Suprapubic skin (tissue), 4 donors: ENCODE data around the gene KLF7. TPM values are rescaled to one million over a fixed set of nuclear protein-coding genes. Genes with fewer than 3 reads are reported as not detected.

Source experiments
- DNase-seq, 2 donors: peaks; one replicate each; pipeline ENCODE4 v3.0.0-alpha.2; 2019; ENCODE audit warnings: low spot score in 2 of 2
- H3K27ac ChIP-seq: fragments of 200-600 bp; sonication (generic); one replicate; pipeline ENCODE4 v1.5.1; 2019
- H3K27me3 ChIP-seq: fragments of 200-600 bp; sonication (generic); one replicate; pipeline ENCODE4 v1.5.1; 2019
- H3K36me3 ChIP-seq: fragments of 200-600 bp; sonication (generic); one replicate; pipeline ENCODE4 v1.5.1; 2019
- H3K4me1 ChIP-seq: fragments of 200-600 bp; sonication (generic); one replicate; pipeline ENCODE4 v1.5.1; 2019
- H3K4me3 ChIP-seq: fragments of 200-600 bp; sonication (generic); one replicate; pipeline ENCODE4 v1.5.1; 2019; ENCODE audit warnings: mild to moderate bottlenecking
- H3K9me3 ChIP-seq: fragments of 200-600 bp; sonication (generic); one replicate; pipeline ENCODE4 v1.5.1; 2019
- EP300 ChIP-seq: sonication (generic); formaldehyde crosslinking; IDR thresholded peaks from one replicate; pipeline ENCODE4 v1.6.1; 2017; ENCODE audit warnings: antibody characterized with exemption
- POLR2A ChIP-seq, 2 donors: fragments of 450-650 bp; IDR thresholded peaks; one replicate each; pipeline ENCODE4 v1.6.1; 2017; ENCODE audit warnings: antibody characterized with exemption in 2 of 2, mild to moderate bottlenecking in 2 of 2, moderate library complexity in 2 of 2
- POLR2AphosphoS5 ChIP-seq, 3 donors: sonication (generic); formaldehyde crosslinking; IDR thresholded peaks; one replicate each; pipeline ENCODE4 v1.6.1; 2017; ENCODE audit warnings: antibody characterized with exemption in 3 of 3
- WGBS: methylation state at CpG from one replicate; pipeline ENCODE4 v1.1.5; 2018; 5-methylcytosine and 5-hydroxymethylcytosine counted together
- total RNA-seq, 4 donors: library from RNA; depleted of rRNA; stranded (reverse); fragments of >200 nt; gene quantifications; one replicate each; pipeline ENCODE4 v1.1.0, GENCODE V29; 2016
- TF ChIP-seq, protein P1 (sequence below), 2 donors: fragments of 200-600 bp in 1 of 2; fragments of 450-650 bp in 1 of 2; sonication (generic) in 1 of 2; IDR thresholded peaks; one replicate each; pipeline ENCODE4 v1.5.1; 2016 to 2019; ENCODE audit warnings: antibody characterized with exemption in 2 of 2, mild to moderate bottlenecking in 1 of 2, moderate library complexity in 1 of 2

Gene KLF7
- total RNA-seq, 4 donors from 2014 or later: 10.0 to 17.4 (median 10.7) TPM

- Histone ChIP-seq H3K36me3 (peaks cover 16% of the 10 kb centered on the region), H3K27ac (no peak overlapping the region), H3K4me3 (no peak overlapping the region), H3K4me1 (no peaks in the 10 kb centered on the region), H3K27me3 (no peaks in the 10 kb centered on the region), H3K9me3 (no peaks in the 10 kb centered on the region)
- no peak for DNase-seq
- TF ChIP-seq, protein P1, sequence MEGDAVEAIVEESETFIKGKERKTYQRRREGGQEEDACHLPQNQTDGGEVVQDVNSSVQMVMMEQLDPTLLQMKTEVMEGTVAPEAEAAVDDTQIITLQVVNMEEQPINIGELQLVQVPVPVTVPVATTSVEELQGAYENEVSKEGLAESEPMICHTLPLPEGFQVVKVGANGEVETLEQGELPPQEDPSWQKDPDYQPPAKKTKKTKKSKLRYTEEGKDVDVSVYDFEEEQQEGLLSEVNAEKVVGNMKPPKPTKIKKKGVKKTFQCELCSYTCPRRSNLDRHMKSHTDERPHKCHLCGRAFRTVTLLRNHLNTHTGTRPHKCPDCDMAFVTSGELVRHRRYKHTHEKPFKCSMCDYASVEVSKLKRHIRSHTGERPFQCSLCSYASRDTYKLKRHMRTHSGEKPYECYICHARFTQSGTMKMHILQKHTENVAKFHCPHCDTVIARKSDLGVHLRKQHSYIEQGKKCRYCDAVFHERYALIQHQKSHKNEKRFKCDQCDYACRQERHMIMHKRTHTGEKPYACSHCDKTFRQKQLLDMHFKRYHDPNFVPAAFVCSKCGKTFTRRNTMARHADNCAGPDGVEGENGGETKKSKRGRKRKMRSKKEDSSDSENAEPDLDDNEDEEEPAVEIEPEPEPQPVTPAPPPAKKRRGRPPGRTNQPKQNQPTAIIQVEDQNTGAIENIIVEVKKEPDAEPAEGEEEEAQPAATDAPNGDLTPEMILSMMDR (IDR thresholded peaks at IDR 0.05): no peak
- WGBS: 90% methylated on average over 1 of the region's 1 CpG
These were observed 63.8 kb downstream of the KLF7 start for GRCh38 chr2:207101984-207102383.

- no peak for TF ChIP-seq POLR2A (IDR thresholded peaks at IDR 0.05)
- no peak for TF ChIP-seq POLR2AphosphoS5 (IDR thresholded peaks at IDR 0.05)
- TF ChIP-seq EP300: no peak
- TF ChIP-seq, protein P1 (IDR thresholded peaks at IDR 0.05): no peak
- whole genome bisulfite sequencing: 82% methylated on average over 4 of the region's 4 CpGs
- Histone ChIP-seq H3K27ac (no peak overlapping the region), H3K4me1 (no peaks in the 10 kb centered on the region), H3K9me3 (no peaks in the 10 kb centered on the region), H3K4me3 (no peak overlapping the region), H3K27me3 (no peaks in the 10 kb centered on the region), H3K36me3 (peaks cover 3% of the 10 kb centered on the region)
- DNase-seq: no peak
These were observed 68.5 kb downstream of the KLF7 start for GRCh38 chr2:207097278-207097677.

DNA sequence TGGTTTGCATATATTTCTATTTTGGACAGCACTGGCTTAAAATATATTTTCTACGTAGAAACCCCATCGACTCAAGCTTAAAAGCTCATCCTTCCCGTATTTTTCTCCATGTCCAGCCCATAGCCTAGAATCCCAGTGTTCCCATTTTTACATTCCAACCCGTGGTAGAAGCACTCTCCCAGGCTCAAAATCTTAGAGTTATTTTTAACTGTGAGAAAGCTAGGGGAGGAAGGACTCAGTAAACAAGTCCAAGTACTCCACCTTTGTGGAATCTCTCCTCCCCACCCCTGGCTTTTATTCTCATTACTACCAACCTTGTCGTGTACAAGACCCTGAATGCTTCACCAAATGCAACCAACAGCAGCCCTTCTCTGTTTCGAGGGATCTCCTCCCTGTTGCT, 69.8 kb downstream of the KLF7 start:
- TF ChIP-seq, protein P1 (IDR thresholded peaks at IDR 0.05): no peak
- H3K27me3 ChIP-seq: no peaks in the 10 kb centered on the region
- peaks cover 7% of the 10 kb centered on the region for H3K36me3 ChIP-seq
- H3K4me1 ChIP-seq: no peaks in the 10 kb centered on the region
- no peaks in the 10 kb centered on the region for H3K9me3 ChIP-seq
- DNase-seq: no peak
- H3K4me3 ChIP-seq: no peak overlapping the region
- WGBS: 92% methylated on average over 6 of the region's 6 CpGs
- H3K27ac ChIP-seq: no peak overlapping the region

DNA sequence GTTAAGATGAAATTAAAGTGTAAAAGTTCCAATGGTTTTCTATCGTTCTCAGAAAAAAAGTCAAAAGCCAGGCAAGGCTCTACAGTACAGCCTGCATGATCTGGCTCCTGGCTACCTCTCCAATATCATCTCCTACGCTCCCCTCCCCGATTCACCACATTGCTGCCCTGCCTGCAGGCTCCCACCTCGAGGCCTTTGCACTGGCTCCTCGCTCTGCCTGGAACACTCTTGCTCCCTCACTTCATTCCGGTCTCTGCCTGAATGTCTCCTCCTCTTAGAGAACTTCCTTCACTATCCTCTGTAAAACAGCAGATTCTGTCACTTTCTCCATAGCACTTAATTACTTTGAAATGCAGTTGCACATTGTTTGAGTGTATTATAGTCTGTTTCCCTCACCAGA, 72.5 kb downstream of the KLF7 start:
- Histone ChIP-seq H3K36me3 (peaks cover 6% of the 10 kb centered on the region), H3K4me1 (no peaks in the 10 kb centered on the region), H3K9me3 (no peaks in the 10 kb centered on the region), H3K27me3 (no peaks in the 10 kb centered on the region), H3K27ac (no peak overlapping the region), H3K4me3 (no peak overlapping the region)
- TF ChIP-seq, protein P1 (IDR thresholded peaks at IDR 0.05): no peak
- TF ChIP-seq POLR2A (IDR thresholded peaks at IDR 0.05) (no peak), POLR2AphosphoS5 (IDR thresholded peaks at IDR 0.05) (no peak), EP300 (no peak)
- WGBS: 95% methylated on average over 6 of the region's 6 CpGs
- no peak for DNase-seq

- Histone ChIP-seq H3K36me3 (peaks cover 8% of the 10 kb centered on the region), H3K4me1 (no peaks in the 10 kb centered on the region), H3K4me3 (no peak overlapping the region), H3K27me3 (no peaks in the 10 kb centered on the region), H3K9me3 (no peaks in the 10 kb centered on the region), H3K27ac (no peak overlapping the region)
- TF ChIP-seq EP300 (no peak), POLR2AphosphoS5 (IDR thresholded peaks at IDR 0.05) (no peak), POLR2A (IDR thresholded peaks at IDR 0.05) (no peak)
- TF ChIP-seq, protein P1 (IDR thresholded peaks at IDR 0.05): no peak
- DNase-seq: no peak
These were observed 72.9 kb downstream of the KLF7 start for GRCh38 chr2:207092818-207093217.
